GM19452 (cell line): Measurements from ENCODE around the gene MED27.

Experiments used
- ATAC-seq: cut with Tn5 transposase; IDR thresholded peaks from one replicate; pipeline ENCODE4 v1.9.1; 2021; ENCODE audit not compliant: unreplicated experiment

MED27 gene

DNA sequence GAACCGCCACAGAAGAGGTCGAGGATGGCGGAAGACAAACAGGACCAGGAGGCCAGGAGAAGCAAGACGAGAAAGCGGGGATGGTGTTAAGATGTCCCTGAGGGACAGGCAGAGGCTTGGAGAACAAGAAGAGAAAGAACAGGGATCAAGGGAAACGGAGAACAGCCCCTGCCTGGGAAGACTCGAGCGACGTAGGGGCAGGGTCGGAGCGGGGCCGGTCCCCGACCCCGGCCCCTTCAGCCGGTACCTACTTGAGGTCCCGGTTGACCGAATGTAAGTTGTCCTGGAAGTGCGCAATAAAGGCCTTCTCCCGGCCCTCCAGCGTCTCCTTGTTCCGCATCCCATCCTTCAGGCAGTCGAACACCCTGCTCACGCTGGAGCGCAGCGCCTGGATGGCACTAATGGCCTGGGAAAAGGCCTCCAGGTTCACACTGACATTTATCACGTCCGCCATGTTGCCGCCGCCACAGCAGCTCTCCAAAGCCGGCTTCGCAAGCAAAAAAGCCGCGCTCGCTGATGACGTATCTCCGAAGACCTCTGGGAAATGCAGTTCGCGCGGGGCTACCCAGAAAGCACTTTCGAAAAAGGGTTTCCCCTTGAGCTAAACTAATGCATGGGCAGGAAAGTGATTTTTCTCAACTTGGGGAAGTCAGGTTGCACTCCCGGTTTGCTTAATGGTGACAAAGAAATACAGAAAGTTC is at the start of gene MED27:
Gene MED27 (minus strand): TSS at position 477 of the 701 bp plus-strand sequence. CDS start 23 bp downstream, at position 454.
- peak; percentile 75 for ATAC-seq

DNA sequence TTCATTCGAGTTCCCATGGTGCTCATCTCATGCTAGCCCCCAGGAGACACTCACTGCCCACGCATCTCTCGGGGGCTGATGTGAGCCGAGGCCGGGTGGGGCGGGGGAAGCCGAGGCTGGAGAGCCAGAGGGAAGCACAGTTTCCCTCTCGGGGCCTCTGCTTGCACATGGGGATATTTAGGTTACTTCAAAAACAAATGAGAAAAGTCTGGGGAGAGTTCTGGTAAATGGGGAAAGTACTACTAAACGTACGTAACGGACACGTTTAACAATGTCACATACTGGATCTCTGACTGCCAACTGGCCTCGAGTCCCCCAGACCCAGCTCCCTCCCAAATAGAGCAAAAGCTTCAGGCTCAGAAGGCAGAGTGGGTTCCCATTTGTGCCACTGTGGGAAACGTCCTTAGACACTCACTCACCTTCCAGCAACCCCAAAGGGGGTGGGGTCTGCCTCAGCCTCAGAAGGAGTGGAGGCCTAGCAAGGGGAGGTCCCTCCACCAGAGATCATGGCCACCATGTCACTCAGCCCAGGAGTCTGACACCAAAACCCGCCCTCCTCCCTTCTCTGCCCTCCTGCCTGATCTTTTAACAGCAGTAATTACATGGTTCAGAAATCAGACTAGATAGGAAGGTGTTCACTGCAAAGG is 48.3 kb upstream of the MED27 start:
- no peak for ATAC-seq

DNA sequence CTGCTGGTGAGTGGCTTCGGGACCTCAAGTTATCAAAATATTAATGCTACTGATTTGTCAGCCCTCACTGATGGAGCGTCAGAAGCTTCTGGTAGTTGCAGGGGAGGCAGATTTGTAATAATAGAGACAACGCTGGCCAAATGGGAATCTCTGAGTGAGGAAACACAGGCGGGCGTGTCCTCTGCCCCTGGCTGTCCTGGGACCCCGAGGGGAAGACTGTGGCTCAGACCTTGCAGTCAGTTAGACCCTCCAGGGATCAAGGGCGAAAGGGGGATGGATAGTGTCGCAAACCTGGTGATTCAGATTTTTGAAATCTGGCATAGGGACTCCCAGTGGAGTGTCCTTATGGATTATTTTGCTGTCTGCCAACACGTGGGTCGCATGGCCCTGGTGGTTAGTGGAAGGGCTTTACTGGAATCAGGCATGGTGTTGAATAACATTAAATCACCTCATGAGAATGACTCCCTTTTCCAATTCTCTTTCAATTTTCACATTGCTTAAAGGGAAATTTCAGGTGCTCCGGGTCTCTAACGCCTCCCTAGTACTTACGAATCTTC is 47.1 kb upstream of the MED27 start:
- no peak for ATAC-seq

- no peak for ATAC-seq
Observed at GRCh38 chr9:132125944-132126679, 46.4 kb upstream of the MED27 start.

GRCh38 chr9:132125361-132125760 is 45.7 kb upstream of the MED27 start:
- no peak for ATAC-seq

GRCh38 chr9:132124800-132125199 is 45.1 kb upstream of the MED27 start:
- no peak for ATAC-seq

DNA sequence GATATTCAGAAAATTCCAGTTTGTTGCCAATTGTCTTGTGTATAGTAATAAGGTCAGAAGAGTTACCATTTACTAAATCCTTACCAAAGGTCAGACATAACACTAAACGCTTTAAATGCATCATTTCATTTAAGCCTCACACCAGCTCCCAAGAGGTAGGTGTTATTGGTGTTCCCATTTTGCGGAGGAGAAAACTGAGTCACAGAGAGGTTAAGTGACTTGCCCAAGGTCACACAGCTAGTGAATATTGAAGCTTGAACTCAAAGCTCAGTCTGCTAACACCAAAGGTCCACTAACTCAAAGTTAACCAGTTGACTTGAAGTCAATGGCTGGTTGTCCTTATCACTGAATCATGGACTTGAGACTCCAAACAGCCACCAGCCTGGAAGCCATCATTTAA is 41.4 kb upstream of the MED27 start:
- no peak for ATAC-seq

DNA sequence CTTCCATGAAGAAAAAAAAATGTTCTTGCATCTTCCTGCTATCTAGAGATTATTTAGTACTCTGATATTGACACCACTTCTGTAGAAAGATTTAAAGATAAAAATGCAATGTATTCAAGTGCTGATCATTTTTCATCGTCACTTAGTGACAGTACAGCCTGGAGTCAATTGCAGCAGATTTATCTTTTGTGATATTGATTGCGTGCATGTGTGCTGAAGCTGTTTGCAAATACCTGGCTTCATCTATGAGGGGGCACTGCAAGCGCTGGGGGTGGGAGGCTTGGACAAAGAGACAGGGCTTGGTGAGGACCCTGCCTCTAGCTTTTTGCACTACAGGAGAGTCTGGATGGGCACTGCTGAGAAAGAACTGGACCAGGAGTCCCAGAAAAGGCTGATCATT is 38.0 kb upstream of the MED27 start:
- ATAC-seq: no peak

DNA sequence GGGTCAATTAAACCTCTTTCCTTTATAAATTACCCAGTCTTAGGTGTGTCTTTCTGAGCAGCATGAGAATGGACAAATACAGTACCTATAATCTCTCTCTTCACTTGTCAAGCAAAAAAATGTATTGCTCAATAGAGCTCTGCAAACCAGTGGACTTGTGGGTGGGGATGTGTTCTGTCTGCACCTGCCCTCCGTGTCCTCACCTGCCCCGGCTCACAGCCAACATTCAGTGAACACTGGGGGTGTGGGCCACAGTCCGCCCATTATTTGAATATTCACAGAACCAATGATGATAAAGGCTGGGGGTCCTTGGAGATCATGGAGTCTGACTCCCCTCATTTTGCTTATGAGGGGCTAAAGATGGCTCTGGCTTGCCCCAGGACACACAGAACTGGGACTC is 36.9 kb upstream of the MED27 start:
- no peak for ATAC-seq

GRCh38 chr9:132114102-132114707 is 34.5 kb upstream of the MED27 start:
- ATAC-seq: no peak

DNA sequence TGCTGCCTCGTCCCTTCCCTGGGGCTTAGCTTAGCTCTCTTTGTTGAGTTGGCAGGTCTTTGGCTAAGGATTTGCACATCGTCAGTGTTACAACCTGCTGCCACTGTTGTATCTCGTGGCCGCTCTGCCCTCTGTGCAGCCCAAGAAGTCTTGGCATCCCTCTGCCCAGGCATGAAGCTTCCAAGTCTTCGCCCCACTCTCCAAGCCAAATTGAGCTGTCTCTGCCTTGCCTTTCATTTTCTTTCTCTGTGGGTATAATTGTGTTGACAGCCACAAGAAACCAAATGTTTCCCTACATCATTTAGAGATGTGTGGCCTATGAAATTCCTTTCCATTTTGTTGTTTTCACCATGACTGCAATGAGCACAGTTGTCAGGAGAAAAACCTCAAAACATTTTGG is 29.6 kb upstream of the MED27 start:
- no peak for ATAC-seq

DNA sequence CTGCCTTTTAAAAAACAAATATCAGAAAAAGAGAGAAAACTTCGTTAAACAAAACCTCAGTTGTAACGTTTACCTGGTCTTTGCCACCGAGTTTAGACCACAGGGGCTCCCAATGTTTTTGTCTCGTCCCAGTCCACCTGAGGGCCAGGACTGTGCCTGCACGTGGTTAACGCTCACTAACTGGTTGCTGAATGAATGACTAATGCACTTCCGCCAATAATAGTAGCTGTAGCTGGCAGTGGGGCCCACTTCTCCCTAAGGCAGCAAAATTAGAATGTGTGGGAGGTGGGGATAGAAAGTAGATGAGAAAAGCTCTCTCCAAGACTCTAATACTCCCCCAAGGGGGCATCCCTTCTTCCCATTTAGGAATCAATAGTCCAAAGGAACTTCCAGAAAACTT is 29.1 kb upstream of the MED27 start:
- ATAC-seq: no peak

GRCh38 chr9:132099741-132100407 is 20.2 kb upstream of the MED27 start:
- no peak for ATAC-seq

DNA sequence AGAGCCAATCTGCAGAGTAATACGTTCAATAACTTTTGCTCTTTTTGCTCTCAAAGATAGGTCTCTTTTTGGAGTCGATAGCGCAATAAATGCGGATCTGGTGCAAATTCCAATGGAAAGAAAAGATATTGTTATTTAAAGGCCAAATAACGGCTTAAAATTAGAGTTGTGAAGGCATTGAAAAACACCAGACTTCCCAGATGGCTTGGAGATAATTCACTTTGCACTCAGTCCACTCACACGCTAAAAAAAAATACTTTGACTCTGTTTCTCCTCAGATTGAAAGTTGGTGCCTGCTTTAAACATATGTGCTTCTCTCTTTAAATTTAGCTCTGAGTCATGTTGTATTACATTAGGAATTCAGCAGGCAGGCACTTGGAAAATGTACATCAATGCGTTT is 19.5 kb upstream of the MED27 start:
- no peak for ATAC-seq

DNA sequence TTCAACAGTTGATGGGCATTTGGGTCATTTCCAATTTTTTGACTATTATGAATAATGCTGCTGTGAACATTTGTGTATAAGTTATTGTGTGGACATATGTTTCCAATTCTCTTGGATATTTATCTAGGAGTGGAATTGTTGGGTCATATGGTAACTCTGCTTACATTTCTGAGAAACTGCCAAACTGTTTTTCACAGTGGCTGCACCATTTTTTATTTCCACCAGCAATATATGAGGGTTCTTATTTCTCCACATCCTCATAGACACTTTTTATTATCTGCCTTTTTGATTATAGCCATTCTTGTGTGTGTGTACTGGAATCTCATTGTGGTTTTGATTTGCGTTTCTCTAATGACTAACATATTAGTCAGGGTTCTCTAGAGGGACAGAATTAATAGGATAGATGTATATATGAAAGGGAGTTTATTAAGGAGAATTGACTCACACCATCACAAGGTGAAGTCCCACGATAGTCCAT is 14.7 kb upstream of the MED27 start:
- no peak for ATAC-seq

DNA sequence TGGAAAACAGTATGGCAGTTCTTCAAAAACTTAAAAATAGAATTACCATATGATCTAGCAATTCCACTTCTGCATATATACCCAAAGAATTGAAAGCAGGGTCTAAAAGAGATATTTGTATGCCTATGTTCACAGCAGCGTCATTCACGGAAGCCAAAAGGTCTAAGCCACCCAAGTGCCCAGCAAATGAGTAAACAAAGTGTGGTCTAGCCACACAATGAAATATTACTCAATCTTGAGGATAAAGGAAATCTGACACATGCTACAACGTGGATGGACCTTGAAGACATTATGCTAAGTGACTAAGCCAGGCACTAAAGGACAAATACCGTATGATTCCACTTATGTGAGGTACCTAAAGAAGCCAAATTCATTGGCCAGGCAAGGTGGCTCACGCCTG is 11.1 kb upstream of the MED27 start:
- no peak for ATAC-seq

- no peak for ATAC-seq
Observed at GRCh38 chr9:132087438-132088030, 7.9 kb upstream of the MED27 start.

DNA sequence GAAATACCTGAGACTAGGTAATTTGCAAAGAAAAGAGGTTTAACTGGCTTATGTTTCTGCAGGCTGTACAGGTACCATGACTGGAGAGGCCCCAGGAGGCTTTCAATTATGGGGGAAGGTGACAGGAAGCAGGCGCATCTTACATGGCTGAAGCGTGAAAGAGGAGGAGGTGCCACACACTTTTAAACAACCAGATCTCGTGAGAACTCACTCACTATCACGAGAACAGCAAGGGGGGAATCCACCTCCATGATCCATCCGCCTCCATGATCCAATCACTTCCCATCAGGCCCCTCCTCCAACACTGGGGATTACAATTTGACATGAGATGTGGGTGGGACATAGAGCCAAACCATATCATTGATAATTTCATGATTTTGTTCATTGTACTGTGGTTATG is 2.5 kb upstream of the MED27 start:
- ATAC-seq: no peak

- no peak for ATAC-seq
Observed at GRCh38 chr9:132078699-132079356, 839 bp downstream of the MED27 start.
